Sigmoid colon (tissue), 7 donors: Measurements from ENCODE around the gene BCAS3. TPM values are rescaled to one million over a fixed set of nuclear protein-coding genes. Genes with fewer than 3 reads are reported as not detected.

ENCODE experiments used
- DNase-seq: peaks from one replicate; pipeline ENCODE4 v3.0.0-alpha.2; 2019
- H3K27ac ChIP-seq, 4 donors: fragments of 200-600 bp; sonication (generic); one replicate each; pipeline ENCODE4 v1.5.1; 2016 to 2019; ENCODE audit warnings: mild to moderate bottlenecking in 1 of 4
- H3K27me3 ChIP-seq, 3 donors: fragments of 200-600 bp; sonication (generic); one replicate each; pipeline ENCODE4 v1.5.1; 2019; ENCODE audit warnings: mild to moderate bottlenecking in 1 of 3
- H3K36me3 ChIP-seq, 4 donors: fragments of 200-600 bp; sonication (generic); one replicate each; pipeline ENCODE4 v1.5.1; 2016 to 2019
- H3K4me1 ChIP-seq, 4 donors: fragments of 200-600 bp; sonication (generic); one replicate each; pipeline ENCODE4 v1.5.1; 2017 to 2019
- H3K4me3 ChIP-seq, 4 donors: fragments of 200-600 bp; sonication (generic); one replicate each; pipeline ENCODE4 v1.5.1; 2017 to 2019; ENCODE audit warnings: mild to moderate bottlenecking in 2 of 4, moderate library complexity in 1 of 4
- H3K9me3 ChIP-seq, 4 donors: fragments of 200-600 bp in 3 of 4; sonication (generic) in 3 of 4; one replicate each; pipeline versions ENCODE4 v1.5.1 to v1.6.1; 2013 to 2019
- EP300 ChIP-seq, 4 donors: sonication (generic); formaldehyde crosslinking; IDR thresholded peaks; one replicate each; pipeline ENCODE4 v1.6.1; 2017; ENCODE audit warnings: antibody characterized with exemption in 4 of 4
- POLR2A ChIP-seq, 2 donors: fragments of 450-650 bp; IDR thresholded peaks; one replicate each; pipeline ENCODE4 v1.6.1; 2016; ENCODE audit warnings: antibody characterized with exemption in 2 of 2, mild to moderate bottlenecking in 2 of 2, moderate library complexity in 2 of 2
- POLR2AphosphoS5 ChIP-seq, 4 donors: sonication (generic); formaldehyde crosslinking; IDR thresholded peaks; one replicate each; pipeline ENCODE4 v1.6.1; 2017; ENCODE audit warnings: antibody characterized with exemption in 4 of 4
- WGBS, 2 donors: extraction: QIAGEN DNeasy Blood & Tissue Kit; methylation state at CpG; one replicate each; pipeline ENCODE4 v1.1.7; 2013; 5-methylcytosine and 5-hydroxymethylcytosine counted together
- intact Hi-C: fragments of 100-400 bp; cut with DNase I; formaldehyde crosslinking; loops from one replicate; pipeline ENCODE4 v1.15.1; 2023
- polyA plus RNA-seq, 3 donors: library from polyadenylated mRNA; stranded (reverse); fragments of 200-250 nt; gene quantifications; one replicate each; pipeline ENCODE4 v1.2.3, GENCODE V29; 2013
- total RNA-seq, 4 donors: library from RNA; depleted of rRNA; stranded (reverse); fragments of >200 nt; gene quantifications; one replicate each; pipeline ENCODE4 v1.1.0, GENCODE V29; 2016
- TF ChIP-seq, protein P1 (sequence below), 4 experiments: fragments of 450-650 bp in 3 of 4; fragments of 200-600 bp in 1 of 4; IDR thresholded peaks; one replicate each; pipeline ENCODE4 v1.5.1; 2016 to 2019; ENCODE audit warnings: antibody characterized with exemption in 4 of 4, mild to moderate bottlenecking in 3 of 4, moderate library complexity in 2 of 4
- donor health status: healthy with polysubstance abuse.
- donor health status: Bipolar disorder and iron deficiency.
- donor health status: healthy.

Gene BCAS3
- total and polyA plus RNA-seq, 7 donors = 6.3 to 38.5 (median 28.5) TPM

GRCh38 chr17:60851181-60851580 lies 173.5 kb downstream of the BCAS3 start:
- WGBS, 2 donors = 87 to 93% methylated on average over 17 of the region's 17 CpGs
- H3K27me3 ChIP-seq = no peaks in the 10 kb centered on the region
- intact Hi-C loops = no loop called here
- H3K4me3 ChIP-seq = no peak overlapping the region
- H3K27ac ChIP-seq = no peak overlapping the region
- DNase-seq = no peak
- no peaks in the 10 kb centered on the region for H3K36me3 ChIP-seq
- TF ChIP-seq POLR2AphosphoS5 (IDR thresholded peaks at IDR 0.05) (no peak), EP300 (IDR thresholded peaks at IDR 0.05) (no peak), POLR2A (IDR thresholded peaks at IDR 0.05) (no peak)
- TF ChIP-seq, protein P1, sequence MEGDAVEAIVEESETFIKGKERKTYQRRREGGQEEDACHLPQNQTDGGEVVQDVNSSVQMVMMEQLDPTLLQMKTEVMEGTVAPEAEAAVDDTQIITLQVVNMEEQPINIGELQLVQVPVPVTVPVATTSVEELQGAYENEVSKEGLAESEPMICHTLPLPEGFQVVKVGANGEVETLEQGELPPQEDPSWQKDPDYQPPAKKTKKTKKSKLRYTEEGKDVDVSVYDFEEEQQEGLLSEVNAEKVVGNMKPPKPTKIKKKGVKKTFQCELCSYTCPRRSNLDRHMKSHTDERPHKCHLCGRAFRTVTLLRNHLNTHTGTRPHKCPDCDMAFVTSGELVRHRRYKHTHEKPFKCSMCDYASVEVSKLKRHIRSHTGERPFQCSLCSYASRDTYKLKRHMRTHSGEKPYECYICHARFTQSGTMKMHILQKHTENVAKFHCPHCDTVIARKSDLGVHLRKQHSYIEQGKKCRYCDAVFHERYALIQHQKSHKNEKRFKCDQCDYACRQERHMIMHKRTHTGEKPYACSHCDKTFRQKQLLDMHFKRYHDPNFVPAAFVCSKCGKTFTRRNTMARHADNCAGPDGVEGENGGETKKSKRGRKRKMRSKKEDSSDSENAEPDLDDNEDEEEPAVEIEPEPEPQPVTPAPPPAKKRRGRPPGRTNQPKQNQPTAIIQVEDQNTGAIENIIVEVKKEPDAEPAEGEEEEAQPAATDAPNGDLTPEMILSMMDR (IDR thresholded peaks at IDR 0.05) = no peak
- H3K4me1 ChIP-seq = no peaks in the 10 kb centered on the region
- H3K9me3 ChIP-seq = no peaks in the 10 kb centered on the region

GRCh38 chr17:60857556-60858080 lies 180.0 kb downstream of the BCAS3 start:
- no peaks in the 10 kb centered on the region for H3K27me3 ChIP-seq
- no peak overlapping the region for H3K27ac ChIP-seq
- H3K4me1 ChIP-seq = no peaks in the 10 kb centered on the region
- no peak overlapping the region for H3K4me3 ChIP-seq
- no peaks in the 10 kb centered on the region for H3K9me3 ChIP-seq
- WGBS, 2 donors = 90 to 92% methylated on average over 6 of the region's 6 CpGs
- no peaks in the 10 kb centered on the region for H3K36me3 ChIP-seq
- TF ChIP-seq POLR2A (IDR thresholded peaks at IDR 0.05) (no peak), EP300 (IDR thresholded peaks at IDR 0.05) (no peak), POLR2AphosphoS5 (IDR thresholded peaks at IDR 0.05) (no peak)
- TF ChIP-seq, protein P1 (IDR thresholded peaks at IDR 0.05) = no peak
- DNase-seq = no peak
- intact Hi-C loops = no loop called here

GRCh38 chr17:60862482-60862881 lies 184.8 kb downstream of the BCAS3 start:
- no peaks in the 10 kb centered on the region for H3K27me3 ChIP-seq
- no peak for DNase-seq

GRCh38 chr17:60863892-60864707 lies 186.4 kb downstream of the BCAS3 start:
- Histone ChIP-seq H3K4me1 (no peaks in the 10 kb centered on the region), H3K9me3 (no peaks in the 10 kb centered on the region), H3K27me3 (no peaks in the 10 kb centered on the region), H3K4me3 (no peak overlapping the region), H3K36me3 (no peaks in the 10 kb centered on the region), H3K27ac (no peak overlapping the region)
- WGBS, 2 donors = 63 to 76% methylated on average over 4 of the region's 4 CpGs
- intact Hi-C loops = no loop called here
- TF ChIP-seq POLR2A (IDR thresholded peaks at IDR 0.05) = no peak
- no peak for TF ChIP-seq EP300 (IDR thresholded peaks at IDR 0.05)
- TF ChIP-seq POLR2AphosphoS5 (IDR thresholded peaks at IDR 0.05) = no peak
- TF ChIP-seq, protein P1 (IDR thresholded peaks at IDR 0.05) = no peak
- DNase-seq = no peak

More at GRCh38 chr17:60862482-60862881, 184.8 kb downstream of the BCAS3 start:
- intact Hi-C loops = no loop called here
- TF ChIP-seq, protein P1 (IDR thresholded peaks at IDR 0.05) = no peak
- no peak for TF ChIP-seq EP300 (IDR thresholded peaks at IDR 0.05)
- no peak for TF ChIP-seq POLR2A (IDR thresholded peaks at IDR 0.05)
- no peak for TF ChIP-seq POLR2AphosphoS5 (IDR thresholded peaks at IDR 0.05)
- no peaks in the 10 kb centered on the region for H3K4me1 ChIP-seq
- no peak overlapping the region for H3K4me3 ChIP-seq
- H3K36me3 ChIP-seq = no peaks in the 10 kb centered on the region
- H3K27ac ChIP-seq = no peak overlapping the region
- H3K9me3 ChIP-seq = no peaks in the 10 kb centered on the region
